DMS79 treated with DMSO at 0.1 percent for 48 hours (cell line): ENCODE measurements around the gene BEND2.
"Not testable (repeated sequence)": the region's sequence is repeated elsewhere in the genome, so short reads cannot be mapped to it uniquely, and the experiment has no call there.

Experiments
- DNase-seq: peaks from one replicate; lab custom pipeline; 2025; lab: John Stamatoyannopoulos, UW

Gene BEND2

DNA sequence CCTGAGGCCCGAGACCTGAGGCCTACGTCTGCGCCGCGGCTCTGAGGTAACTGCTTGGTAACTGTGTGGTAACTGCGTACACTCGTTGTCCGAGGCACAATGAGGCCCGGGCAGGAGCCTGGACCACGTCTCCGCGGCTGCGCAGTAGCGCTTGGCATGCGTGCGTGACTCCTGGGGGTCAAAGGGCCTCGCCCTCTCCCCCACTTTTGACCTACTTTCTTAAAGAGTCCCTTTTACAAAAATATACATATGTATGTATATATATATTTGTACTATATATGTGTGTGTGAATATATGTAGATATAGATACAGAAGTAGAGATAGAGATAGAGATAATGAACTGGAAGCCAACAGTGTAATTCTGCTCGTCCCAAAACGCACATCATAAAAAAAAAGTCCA, at the start of gene BEND2:
Gene BEND2 (minus strand): TSS at position 101 of the 400 bp plus-strand sequence. CDS start 136 bp downstream, outside the sequence.
- DNase-seq, result no peak

DNA sequence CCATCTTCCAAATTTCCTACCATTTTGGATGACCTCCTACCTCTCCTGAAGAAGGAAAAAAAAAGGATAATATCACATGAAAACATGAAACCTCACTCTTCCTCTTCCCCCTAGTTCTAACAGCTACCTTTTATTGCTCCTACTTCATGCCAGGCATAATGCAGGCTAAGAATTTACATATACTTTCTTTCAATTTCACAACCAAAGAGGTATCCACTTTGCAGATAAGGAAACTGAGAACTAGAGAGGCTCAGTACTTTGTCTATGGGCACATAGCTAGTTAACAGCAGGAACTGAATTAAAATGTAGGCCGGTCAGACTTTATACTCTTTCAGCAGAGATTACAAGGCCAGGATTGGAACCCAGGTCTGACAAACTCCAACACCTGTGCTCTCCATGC, 34.4 kb upstream of the BEND2 start:
- no peak for DNase-seq

DNA sequence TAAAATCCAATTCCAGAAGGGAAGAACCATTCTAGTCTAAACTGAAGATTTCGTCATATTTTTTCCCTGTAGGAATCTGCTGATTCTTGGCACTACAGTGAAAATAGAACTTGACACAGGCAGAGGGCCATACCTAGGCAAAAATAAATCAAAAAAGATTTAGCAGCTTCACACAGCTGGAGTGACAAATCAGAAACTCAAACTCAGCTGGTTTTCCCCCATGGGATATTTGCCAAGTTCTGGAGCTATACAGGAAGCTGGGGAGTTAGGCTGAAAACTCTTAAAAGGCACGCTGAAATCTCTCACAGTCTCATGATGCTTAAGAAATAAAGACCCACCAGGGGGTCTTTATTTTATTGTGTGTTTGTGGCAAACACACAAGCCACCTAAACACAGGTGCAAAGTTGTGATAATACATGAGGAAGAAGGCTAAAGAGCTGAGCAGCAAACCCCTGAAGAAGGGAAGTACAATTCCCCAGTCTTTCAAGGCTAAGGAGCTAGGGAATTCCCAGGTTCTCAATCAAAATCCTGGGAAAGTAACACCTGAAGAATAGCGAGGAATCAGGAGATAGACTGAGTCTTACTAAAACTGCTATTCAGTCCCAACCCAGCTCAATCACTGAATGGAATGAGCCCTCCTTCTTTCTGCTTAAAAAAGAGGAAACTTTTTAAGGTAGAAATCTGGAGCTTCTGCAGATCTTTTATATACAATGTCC, 32.1 kb upstream of the BEND2 start:
- DNase-seq, result no peak

DNA sequence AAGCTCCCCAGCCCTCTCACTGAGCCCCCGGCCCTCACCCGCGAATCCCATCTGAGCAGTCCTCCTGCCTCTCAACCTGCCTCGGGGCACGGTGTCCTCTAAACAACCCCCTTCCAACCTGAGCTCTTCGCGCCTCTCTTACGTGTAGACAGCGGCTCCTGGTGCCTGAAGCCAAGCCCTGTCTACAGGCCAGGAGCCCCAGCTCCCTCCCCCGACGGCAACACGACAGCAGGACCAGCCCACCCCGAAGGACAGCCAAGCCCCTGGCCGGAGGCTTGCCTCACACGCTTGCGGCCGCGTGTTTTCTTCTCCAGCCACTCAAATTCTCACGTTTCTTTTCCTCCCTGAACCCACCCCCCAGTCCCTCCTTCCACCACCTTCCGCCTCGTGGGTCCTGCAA, 9.0 kb upstream of the BEND2 start:
- DNase-seq, result not testable (repeated sequence)

DNA sequence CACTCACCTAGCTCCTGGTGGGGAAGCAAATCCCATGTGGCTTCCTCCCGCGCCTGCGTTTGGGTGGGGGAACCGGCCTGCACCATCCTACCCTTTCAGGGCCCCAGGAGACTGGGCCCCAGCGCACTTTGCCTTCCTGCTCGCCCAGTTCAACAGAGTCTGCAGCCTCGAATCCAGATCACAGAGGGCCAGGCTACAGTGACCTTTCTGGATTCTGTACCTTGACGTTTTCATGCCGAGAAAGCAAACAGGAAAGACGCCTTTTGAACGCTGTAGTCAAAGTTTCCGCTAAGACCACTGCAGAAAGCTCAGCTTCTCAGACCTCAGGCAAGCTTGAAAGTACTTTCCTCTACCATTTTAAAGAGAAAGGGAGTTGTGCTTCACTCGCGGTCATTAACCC, 7.4 kb upstream of the BEND2 start:
- DNase-seq, result no peak

DNA sequence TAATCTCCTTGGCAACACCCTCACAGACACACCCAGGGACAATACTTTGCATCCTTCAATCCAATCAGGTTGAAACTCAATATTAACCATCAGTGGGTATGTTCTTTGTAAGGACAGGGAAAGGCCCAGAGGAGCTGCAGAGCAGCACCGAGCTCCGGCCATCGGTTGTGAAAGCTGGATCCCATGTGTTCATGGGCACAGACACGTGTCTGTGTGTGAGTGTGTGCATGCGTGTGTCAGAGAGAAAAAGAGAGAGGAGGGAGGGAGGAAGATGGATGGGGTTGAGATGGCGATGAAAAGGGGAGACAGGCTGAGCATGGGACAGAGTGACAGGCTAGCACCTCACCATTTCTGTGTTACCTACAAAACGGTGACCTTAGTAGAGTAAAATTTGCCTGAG, 6.8 kb upstream of the BEND2 start:
- DNase-seq, result no peak

DNA sequence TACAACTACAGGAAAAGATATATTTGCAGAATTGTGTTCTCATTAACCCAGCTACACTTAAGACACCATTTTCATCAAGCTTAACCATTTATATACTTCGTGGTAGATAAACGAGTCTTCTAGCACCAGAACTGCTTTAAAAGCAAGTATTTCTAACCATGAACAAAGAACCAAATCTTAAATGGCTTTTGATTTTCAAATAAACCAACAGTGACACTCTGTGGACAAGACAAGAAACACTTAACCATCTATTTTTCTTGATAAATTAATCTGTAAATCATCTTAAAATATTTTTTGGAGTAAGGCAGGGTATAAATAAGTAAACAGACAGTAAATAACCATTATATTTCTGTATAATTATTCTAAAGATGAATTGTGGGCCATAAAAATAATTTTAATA, 10.2 kb downstream of the BEND2 start:
- peak; percentile 16 for DNase-seq

DNA sequence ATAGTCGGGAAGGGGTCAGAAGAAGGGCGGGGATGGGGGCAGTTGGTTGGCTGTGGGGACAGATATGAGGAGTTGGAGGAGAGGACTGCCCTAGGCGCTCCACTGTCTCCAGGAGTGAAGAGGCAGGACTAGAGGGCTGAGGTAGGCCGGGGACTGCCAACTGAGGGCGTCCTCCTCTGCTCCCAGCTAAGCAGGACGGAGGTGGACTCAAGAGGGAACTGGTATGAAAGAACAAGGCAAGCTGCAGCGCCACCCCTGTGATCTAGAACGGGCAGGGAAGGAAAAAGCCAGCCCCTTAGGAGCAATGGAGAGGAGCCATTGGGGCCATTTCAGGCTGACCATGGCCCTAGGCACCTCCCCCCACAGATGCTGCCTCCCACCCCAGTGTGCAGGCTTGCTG, 14.0 kb downstream of the BEND2 start:
- no peak for DNase-seq

DNA sequence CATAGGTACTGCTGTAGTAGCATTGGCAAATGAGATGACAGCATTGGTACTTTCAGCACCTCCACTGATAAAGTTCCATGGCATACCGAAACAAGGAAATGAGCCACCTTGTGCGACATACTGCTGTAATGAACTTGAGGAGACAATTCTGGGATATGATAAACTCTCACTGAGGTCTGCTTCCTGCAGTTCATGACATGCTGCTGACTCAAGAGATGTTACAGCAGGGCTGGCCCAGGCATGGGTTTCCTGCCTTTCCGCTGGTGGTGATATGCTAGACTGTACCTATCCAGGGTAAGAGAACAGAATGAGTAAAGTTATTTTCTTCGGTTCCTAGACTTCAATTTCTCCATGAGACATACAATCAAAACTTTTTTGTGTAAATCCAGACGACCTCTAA, 17.1 kb downstream of the BEND2 start:
- DNase-seq, result no peak

DNA sequence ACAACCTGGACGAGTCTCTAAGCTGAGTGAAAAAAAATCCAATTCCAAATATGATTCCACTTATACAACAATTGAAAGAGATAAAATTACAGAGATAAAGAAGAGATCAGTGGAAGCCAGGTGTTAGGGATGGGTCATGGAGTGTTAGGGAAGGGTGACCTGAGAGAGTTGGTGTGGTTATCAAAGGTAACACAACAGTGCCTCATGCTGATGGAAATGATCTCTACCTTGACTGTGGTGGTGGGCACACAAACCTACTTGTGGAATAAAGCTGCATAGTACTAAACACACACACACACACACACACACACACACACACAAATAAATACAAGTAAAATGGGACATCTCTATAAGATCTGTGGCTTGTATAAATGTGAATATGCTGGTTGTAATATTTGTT, 26.0 kb downstream of the BEND2 start:
- DNase-seq, result no peak

DNA sequence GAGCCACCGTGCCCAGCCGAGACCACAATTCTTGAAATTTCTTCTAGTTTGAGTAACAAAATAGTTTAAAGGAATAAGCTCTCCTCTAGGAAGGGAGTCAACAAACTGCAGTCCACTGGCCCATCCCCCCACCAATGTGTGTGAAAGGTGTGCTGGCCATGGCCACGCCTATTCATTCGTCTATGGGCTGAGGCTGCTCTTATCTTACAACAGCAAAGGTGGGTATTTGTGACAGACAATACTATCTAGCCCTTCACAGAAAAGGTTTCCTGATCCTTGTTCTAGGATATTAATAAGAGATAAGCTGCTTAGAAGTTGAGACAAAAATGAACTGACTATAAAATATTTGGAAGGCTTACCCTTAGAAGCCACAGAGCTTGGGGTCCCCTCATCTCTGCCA, 41.2 kb downstream of the BEND2 start:
- no peak for DNase-seq

DNA sequence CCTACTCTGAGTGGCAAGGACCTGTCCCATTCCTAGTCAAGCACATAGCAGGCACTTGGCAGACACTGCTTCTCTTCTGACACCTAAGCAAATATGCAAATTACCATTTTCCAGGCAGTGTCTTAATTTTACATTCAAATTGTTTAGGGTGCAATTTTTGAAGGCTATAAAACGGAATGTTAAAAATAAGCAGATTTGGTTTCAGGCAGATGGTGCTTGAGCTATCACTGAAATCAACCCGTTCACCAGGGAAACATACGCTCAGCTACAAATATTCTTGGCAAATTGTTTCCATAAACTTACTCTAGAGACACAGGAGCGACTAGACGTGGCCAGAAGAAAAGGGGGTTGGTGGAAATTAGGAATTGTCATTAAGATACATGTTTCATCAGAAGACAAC, 45.7 kb downstream of the BEND2 start:
- DNase-seq, result no peak

DNA sequence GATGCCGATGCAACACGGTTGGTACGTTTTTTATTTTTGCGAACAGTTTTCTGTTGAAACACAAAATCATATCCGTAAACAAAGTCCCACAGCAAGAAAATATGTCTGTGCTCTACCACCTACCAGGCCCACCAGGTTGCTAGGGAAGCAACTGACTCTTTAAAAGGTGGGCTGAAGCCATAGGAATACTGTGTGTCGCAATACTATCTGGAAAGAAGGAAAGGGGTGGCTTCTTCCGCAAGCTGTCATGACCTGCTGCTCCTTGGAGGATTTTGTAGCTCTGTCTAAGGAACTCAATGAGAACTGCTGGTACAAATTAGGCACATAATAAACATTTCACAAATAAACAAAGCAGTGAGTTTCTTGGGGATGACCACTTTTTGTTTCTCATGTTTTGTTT, 46.5 kb downstream of the BEND2 start:
- no peak for DNase-seq

DNA sequence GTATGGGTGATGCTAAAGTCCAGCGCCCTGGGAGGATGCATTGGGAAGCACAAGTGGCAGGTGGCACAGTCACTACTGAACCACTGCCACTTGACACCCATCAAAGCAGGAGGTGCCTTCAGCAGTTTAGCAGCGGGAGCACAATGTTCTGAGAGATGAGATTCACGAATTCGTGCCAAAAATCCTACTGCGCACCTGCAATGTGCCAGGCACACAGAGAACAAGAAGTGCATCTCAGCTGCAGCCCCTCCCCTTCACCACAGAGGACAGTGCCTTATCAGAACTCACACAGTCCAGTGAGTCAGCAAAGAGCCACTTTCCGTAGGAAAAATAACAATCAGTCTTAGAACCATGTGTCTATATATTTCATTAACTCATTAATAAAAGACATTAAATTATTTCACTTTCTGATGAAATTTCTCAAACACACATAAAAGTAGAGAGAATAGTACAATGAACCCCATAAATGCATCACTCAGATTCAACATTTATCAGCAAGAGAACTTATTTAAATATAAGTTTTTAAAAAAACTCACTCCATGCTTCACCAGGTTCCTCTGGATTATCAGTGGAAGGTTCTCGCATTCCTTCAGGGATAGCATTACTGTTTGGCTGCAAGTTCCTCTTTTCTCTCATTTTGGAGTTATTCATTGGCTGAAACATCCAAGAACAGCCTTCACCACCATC, 47.0 kb downstream of the BEND2 start:
- peak; percentile 37 for DNase-seq

DNA sequence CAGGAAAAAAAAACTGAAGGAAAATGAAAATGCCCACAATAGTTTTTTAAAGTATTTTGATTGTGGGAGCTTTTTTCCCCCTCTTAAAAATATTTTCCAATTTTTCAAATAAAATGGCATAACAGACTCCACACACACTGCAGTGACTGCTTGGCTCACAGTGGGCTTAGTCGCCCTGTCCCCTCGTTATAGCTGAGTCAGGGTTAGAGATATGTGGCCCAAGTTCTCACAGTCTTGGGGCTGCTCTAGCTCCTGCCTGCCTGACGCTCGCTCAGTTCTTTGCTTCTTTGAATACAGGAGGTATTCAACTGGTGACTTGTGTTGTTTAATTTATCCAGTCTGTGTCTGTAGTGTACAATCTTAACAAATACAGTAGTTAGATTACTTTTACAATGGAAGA, 47.7 kb downstream of the BEND2 start:
- DNase-seq, result no peak

DNA sequence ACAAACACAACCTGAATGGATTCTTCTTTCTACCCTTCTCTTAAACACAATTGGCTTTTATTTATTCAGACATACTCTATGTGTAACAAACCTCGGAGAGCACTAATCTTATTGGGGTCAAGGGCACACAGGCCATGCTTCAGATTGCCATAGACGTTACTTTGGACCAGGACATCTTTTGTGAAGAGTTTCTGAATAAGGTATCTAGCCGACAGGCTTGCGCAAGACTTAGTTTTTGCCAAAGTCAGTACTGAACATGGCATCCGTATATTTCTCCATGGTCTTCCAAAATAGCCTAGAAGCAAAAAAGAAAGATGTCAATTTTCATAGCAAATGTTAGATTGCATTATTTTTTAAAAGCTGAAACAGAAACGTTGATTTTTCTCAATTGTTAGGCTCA, 49.8 kb downstream of the BEND2 start:
- no peak for DNase-seq

DNA sequence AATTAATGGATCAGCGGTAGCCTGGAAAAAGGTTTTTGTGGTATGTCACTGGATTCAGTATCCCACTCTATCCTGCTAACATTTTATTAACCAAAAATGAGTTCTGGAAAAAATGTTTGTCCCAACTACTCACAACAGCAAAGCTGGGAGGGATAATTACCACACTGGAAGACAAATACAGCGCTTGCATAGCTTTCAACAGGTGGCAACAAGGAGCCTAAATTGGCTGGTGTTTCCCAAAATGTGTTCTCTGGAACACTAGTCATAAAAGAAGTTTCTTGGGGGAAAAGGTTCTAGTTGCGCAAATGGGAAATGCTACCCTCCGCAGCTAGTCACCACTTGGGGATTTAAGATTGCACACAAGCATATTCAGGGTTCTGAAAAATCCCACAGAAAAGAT, 54.6 kb downstream of the BEND2 start:
- DNase-seq, result no peak

DNA sequence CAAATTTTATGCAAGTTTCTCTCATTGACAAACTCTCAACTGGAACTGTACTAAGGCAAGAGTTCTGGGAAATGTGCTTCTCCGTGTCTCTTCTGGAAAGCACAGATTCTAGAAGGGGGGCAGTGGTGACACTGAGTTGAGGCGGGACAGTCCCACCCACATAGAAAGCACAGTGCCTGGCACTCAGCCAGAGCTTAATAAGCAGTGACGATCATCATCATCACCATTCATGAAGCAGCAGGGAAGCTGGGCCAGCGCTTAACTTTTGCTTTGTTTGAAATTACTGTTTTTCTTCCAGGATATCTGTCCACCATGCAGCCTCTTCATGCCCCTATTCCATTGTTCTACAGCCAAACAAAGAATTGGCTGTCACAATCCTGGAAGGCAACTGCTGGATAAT, 60.3 kb downstream of the BEND2 start:
- no peak for DNase-seq

DNA sequence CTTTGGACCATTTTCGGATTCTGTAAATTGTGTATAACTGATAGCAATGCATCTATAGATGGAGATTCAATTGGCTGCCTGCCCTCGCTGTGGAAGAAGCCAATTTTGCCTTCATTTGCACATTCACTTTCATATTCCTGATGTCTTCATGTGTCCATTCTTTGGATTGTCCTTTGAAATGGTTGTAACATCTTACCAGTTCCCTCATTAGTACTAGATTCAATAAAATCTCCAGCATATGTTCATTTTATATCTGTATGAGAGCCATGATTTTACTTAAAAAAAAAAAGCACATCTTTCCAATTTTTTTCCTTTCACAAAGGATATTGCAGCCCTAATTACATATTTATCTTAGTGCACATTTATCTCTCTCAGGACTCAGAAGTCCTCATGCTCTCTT, 61.7 kb downstream of the BEND2 start:
- DNase-seq, result no peak

DNA sequence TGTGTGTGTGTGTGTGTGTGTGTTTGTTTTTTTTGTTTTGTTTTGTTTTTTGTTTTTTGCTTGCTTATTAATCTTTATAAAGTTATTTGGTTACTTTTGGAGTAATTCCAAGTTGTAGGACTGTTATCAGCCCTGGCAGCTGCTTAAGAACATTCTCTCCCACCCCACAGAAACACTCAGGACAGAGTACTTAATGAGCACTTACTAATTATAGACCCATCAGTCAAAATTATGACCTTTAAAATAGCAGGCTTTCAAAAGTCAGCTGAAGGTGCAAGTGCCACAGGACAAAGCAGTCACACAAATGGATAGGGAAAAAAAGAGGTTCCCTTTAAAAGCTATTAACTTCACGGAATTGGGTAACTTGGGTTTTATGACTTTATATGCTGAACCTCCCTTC, 69.0 kb downstream of the BEND2 start:
- DNase-seq, result peak; percentile 6

DNA sequence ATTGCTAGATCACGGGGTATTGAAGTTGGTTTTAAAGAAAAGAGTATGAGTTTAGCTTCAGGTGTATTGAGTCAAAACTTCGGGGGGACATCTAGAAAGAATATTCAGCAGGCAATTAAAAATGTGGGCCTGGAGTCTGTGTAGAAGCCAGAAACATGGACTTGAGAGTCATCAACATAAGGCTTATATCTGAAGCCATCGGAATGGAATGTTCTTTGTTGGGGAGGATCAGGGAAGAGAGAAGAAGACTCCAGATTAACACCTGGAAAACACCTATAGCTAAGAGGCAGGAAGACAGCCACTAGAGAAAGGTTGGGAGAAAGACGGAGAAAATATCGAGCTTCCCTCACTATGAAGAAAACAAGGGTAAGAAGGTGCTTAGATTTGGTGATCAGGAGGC, 69.5 kb downstream of the BEND2 start:
- no peak for DNase-seq

DNA sequence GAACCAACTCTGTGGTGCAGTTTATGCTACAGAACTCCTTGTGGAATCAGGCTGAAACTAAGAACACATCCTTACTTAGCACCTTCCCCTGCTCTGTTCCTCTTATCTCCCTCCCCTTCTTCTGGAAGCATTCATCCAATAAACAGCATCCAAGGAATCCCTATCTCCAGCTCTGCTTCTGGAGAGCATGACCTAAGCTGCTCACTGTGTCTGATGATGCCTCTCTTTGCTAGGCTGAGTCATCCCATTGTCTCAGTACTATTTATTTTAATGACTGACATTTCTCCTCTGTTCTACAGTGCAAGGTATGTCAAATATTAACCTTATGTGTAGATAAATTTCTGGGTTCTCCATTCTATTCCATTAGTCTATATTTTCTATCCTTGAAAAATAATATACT, 71.2 kb downstream of the BEND2 start:
- DNase-seq, result no peak

DNA sequence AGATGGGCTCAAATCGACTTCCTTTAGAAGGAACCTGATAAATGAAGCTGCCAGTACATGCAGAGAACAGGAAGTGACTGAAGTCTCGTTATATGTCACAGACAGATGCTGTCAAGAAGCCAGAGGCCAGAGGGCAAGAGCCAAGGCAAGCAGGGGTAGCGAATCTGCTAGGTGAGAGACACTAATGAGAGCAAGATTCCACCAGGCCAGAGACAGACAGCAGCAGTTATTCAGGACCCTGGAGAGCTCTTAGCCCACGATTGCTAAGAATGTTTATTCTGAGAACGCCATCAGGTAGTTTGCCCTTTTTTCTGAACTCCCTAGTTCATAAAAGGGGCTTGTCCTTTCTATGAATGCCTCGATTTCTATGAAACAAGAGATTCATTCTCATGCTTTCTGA, 73.7 kb downstream of the BEND2 start:
- no peak for DNase-seq

DNA sequence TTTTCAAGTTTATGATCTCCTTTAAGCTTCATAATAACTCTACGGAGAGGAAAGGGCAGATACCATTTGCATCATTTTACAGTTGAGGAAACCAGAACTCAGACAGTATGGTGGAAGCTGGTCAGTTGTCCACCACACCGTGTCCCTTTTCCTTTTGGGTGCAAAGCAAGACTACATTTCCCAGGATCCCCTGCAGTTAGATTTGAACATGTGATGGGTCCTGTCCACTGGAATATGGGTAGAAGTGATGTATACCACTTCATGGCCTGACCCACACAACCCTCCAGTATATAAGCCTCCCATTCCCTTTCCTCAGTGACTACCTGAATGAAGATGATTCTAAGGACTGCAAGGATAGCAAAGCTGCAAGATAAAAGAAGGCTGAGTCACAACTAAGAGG, 74.7 kb downstream of the BEND2 start:
- no peak for DNase-seq
